HepG2 (cell line): ENCODE data around the gene SCAF4. TPM values are rescaled to one million over a fixed set of nuclear protein-coding genes. Genes with fewer than 3 reads are reported as not detected.

Experiments used
- BHLHE40 ChIP-seq: IDR thresholded peaks from 2 replicates; pipeline ENCODE4 v1.6.1; 2011; ENCODE audit warnings: low read length, improper control_type of control experiment
- FOXA1 ChIP-seq, 2 experiments: fragments of 450-650 bp in 1 of 2; sonication (generic) in 1 of 2; formaldehyde crosslinking in 1 of 2; IDR thresholded peaks; 2 replicates each; pipeline versions ENCODE4 v1.4.0 to v1.6.1; 2016 to 2020; ENCODE audit warnings: missing genetic modification reagents in 1 of 2
- HMGA1 ChIP-seq: sonication (generic); formaldehyde crosslinking; conservative IDR thresholded peaks from 2 replicates; pipeline ENCODE4 v1.4.0; 2020; ENCODE audit warnings: missing genetic modification reagents
- IRF9 ChIP-seq: sonication (generic); formaldehyde crosslinking; IDR thresholded peaks from 2 replicates; pipeline ENCODE4 v1.8.0; 2022; ENCODE audit warnings: missing genetic modification reagents, mild to moderate bottlenecking, borderline replicate concordance
- MATR3 ChIP-seq: sonication (generic); formaldehyde crosslinking; IDR thresholded peaks from 2 replicates; pipeline ENCODE4 v1.4.0; 2020; ENCODE audit warnings: missing genetic modification reagents
- NPAS2 ChIP-seq: sonication (generic); formaldehyde crosslinking; IDR thresholded peaks from 2 replicates; pipeline ENCODE4 v1.8.0; 2022; ENCODE audit warnings: mild to moderate bottlenecking, missing genetic modification reagents, borderline replicate concordance
- PAF1 ChIP-seq: IDR thresholded peaks from 2 replicates; pipeline ENCODE4 v1.6.1; 2016; ENCODE audit warnings: missing genetic modification reagents, missing compliant biosample characterization
- PAWR ChIP-seq: sonication (generic); formaldehyde crosslinking; IDR thresholded peaks from 2 replicates; pipeline ENCODE4 v1.4.0; 2020; ENCODE audit warnings: missing genetic modification reagents, mild to moderate bottlenecking, borderline replicate concordance
- PRMT3 ChIP-seq: sonication (generic); formaldehyde crosslinking; IDR thresholded peaks from 2 replicates; pipeline ENCODE4 v1.8.1; 2022; ENCODE audit warnings: low read depth, mild to moderate bottlenecking, moderate library complexity, missing genetic modification reagents, borderline replicate concordance
- SALL2 ChIP-seq: sonication (generic); formaldehyde crosslinking; IDR thresholded peaks from 2 replicates; pipeline ENCODE4 v1.8.1; 2023; ENCODE audit warnings: mild to moderate bottlenecking, missing genetic modification reagents, inconsistent platforms
- ZBTB20 ChIP-seq: sonication (generic); formaldehyde crosslinking; IDR thresholded peaks from 2 replicates; pipeline ENCODE4 v1.8.1; 2023; ENCODE audit warnings: missing genetic modification reagents, low read depth, mild to moderate bottlenecking, borderline replicate concordance
- ZNF232 ChIP-seq: sonication (generic); formaldehyde crosslinking; IDR thresholded peaks from 2 replicates; pipeline ENCODE4 v1.4.0; 2020; ENCODE audit warnings: missing genetic modification reagents, borderline replicate concordance
- ZNF441 ChIP-seq: sonication (generic); formaldehyde crosslinking; IDR thresholded peaks from 2 replicates; pipeline ENCODE4 v1.7.0; 2021; ENCODE audit warnings: missing genetic modification reagents, borderline replicate concordance
- ZNF83 ChIP-seq: sonication (generic); formaldehyde crosslinking; IDR thresholded peaks from 2 replicates; pipeline ENCODE4 v1.4.0; 2020; ENCODE audit warnings: missing genetic modification reagents, mild to moderate bottlenecking, borderline replicate concordance
- ZNF879 ChIP-seq: sonication (generic); formaldehyde crosslinking; IDR thresholded peaks from 2 replicates; pipeline ENCODE4 v1.8.1; 2023; ENCODE audit warnings: missing genetic modification reagents
- ZSCAN20 ChIP-seq: sonication (generic); formaldehyde crosslinking; IDR thresholded peaks from 2 replicates; pipeline ENCODE4 v1.4.0; 2020; ENCODE audit warnings: missing genetic modification reagents, mild to moderate bottlenecking, borderline replicate concordance
- polyA plus RNA-seq, 8 experiments: library from polyadenylated mRNA; depleted of rRNA in 3 of 8; stranded (reverse) in 7 of 8; unstranded in 1 of 8; fragments of >200 nt; fragmentation: Illumina TruSeq in 4 of 8; extraction: Trizol in 4 of 8; gene quantifications; 2 replicates each; pipeline versions ENCODE4 v1.2.1 to v1.2.3, GENCODE V29; 2011 to 2016; ENCODE audit warnings: low read depth in 4 of 8, missing spikeins in 1 of 8, mixed read lengths in 1 of 8; ENCODE audit not compliant: insufficient read depth in 1 of 8
- total RNA-seq, 5 experiments: library from RNA; depleted of rRNA; stranded (reverse); fragments of >200 nt; fragmentation: Illumina TruSeq; extraction: Trizol; gene quantifications; 2 replicates each; pipeline ENCODE4 v1.2.3, GENCODE V29; 2016; ENCODE audit warnings: low read depth in 1 of 5
- TF ChIP-seq, protein P1 (sequence below): IDR thresholded peaks from 2 replicates; pipeline ENCODE4 v1.6.1; 2012; ENCODE audit warnings: low read depth, low read length, improper control_type of control experiment
- TF ChIP-seq, protein P2 (sequence below): sonication (generic); formaldehyde crosslinking; IDR thresholded peaks from 2 replicates; pipeline ENCODE4 v1.4.0; 2020; ENCODE audit warnings: mild to moderate bottlenecking, missing genetic modification reagents
- TF ChIP-seq, protein P3 (sequence below), 2 experiments: sonication (generic) in 1 of 2; formaldehyde crosslinking in 1 of 2; IDR thresholded peaks; 2 replicates each; pipeline versions ENCODE4 v1.5.1 to v1.6.1; 2011 to 2020; ENCODE audit warnings: borderline replicate concordance in 1 of 2, low read depth in 1 of 2, low read length in 1 of 2, mild to moderate bottlenecking in 1 of 2, missing genetic modification reagents in 1 of 2, moderate library complexity in 1 of 2
- TF ChIP-seq, protein P4 (sequence below): sonication (generic); formaldehyde crosslinking; IDR thresholded peaks from 2 replicates; pipeline ENCODE4 v1.8.1; 2023; ENCODE audit warnings: mild to moderate bottlenecking, missing genetic modification reagents, borderline replicate concordance

The SCAF4 gene
- total and polyA plus RNA-seq, 2 of the 13 experiments (the other 11 are each of a cell fraction or from before 2014, with no cell fraction given), result 9.1 to 11.5 TPM

GRCh38 chr21:31731857-31732596 lies at the start of gene SCAF4 (continued):
- TF ChIP-seq PAF1 (CRISPR knock-in tag) (no peak), FOXA1 (IDR thresholded peaks at IDR 0.05) (no peak), FOXA1 (CRISPR knock-in tag; IDR thresholded peaks at IDR 0.05) (no peak), MATR3 (CRISPR knock-in tag) (no peak), HMGA1 (CRISPR knock-in tag) (no peak), ZNF232 (CRISPR knock-in tag) (no peak), BHLHE40 (peak; percentile 66), PAWR (CRISPR knock-in tag) (no peak), IRF9 (CRISPR knock-in tag) (peak; percentile 60; the same call in 1 of the 2 replicates), ZNF441 (CRISPR knock-in tag) (no peak), NPAS2 (CRISPR knock-in tag) (no peak), ZNF83 (CRISPR knock-in tag) (peak; percentile 10; the same call in 1 of the 2 replicates), SALL2 (CRISPR knock-in tag) (no peak; the same call in 1 of the 2 replicates), ZBTB20 (CRISPR knock-in tag) (no peak), ZSCAN20 (CRISPR knock-in tag) (no peak; the same call in 1 of the 2 replicates), PRMT3 (CRISPR knock-in tag) (no peak; the same call in 1 of the 2 replicates), ZNF879 (CRISPR knock-in tag) (0 out of 2 replicates have a peak, but pooled peaks have one; percentile 14)
- TF ChIP-seq, protein P1, sequence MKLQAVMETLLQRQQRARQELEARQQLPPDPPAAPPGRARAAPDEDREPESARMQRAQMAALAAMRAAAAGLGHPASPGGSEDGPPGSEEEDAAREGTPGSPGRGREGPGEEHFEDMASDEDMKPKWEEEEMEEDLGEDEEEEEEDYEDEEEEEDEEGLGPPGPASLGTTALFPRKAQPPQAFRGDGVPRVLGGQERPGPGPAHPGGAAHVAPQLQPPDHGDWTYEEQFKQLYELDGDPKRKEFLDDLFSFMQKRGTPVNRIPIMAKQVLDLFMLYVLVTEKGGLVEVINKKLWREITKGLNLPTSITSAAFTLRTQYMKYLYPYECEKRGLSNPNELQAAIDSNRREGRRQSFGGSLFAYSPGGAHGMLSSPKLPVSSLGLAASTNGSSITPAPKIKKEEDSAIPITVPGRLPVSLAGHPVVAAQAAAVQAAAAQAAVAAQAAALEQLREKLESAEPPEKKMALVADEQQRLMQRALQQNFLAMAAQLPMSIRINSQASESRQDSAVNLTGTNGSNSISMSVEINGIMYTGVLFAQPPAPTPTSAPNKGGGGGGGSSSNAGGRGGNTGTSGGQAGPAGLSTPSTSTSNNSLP, result no peak
- TF ChIP-seq, protein P2, sequence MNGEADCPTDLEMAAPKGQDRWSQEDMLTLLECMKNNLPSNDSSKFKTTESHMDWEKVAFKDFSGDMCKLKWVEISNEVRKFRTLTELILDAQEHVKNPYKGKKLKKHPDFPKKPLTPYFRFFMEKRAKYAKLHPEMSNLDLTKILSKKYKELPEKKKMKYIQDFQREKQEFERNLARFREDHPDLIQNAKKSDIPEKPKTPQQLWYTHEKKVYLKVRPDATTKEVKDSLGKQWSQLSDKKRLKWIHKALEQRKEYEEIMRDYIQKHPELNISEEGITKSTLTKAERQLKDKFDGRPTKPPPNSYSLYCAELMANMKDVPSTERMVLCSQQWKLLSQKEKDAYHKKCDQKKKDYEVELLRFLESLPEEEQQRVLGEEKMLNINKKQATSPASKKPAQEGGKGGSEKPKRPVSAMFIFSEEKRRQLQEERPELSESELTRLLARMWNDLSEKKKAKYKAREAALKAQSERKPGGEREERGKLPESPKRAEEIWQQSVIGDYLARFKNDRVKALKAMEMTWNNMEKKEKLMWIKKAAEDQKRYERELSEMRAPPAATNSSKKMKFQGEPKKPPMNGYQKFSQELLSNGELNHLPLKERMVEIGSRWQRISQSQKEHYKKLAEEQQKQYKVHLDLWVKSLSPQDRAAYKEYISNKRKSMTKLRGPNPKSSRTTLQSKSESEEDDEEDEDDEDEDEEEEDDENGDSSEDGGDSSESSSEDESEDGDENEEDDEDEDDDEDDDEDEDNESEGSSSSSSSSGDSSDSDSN (CRISPR knock-in tag), result peak; percentile 89
- TF ChIP-seq, protein P3, sequence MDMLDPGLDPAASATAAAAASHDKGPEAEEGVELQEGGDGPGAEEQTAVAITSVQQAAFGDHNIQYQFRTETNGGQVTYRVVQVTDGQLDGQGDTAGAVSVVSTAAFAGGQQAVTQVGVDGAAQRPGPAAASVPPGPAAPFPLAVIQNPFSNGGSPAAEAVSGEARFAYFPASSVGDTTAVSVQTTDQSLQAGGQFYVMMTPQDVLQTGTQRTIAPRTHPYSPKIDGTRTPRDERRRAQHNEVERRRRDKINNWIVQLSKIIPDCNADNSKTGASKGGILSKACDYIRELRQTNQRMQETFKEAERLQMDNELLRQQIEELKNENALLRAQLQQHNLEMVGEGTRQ (IDR thresholded peaks at IDR 0.05; ENCODE audit: low read depth, low read length), result no peak
- TF ChIP-seq, protein P3 (CRISPR knock-in tag; IDR thresholded peaks at IDR 0.05; ENCODE audit: borderline replicate concordance), result no peak
- TF ChIP-seq, protein P4, sequence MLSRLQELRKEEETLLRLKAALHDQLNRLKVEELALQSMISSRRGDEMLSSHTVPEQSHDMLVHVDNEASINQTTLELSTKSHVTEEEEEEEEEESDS (CRISPR knock-in tag), result no peak
